Heart right ventricle (tissue), 16 donors: ENCODE measurements around the gene TTC32. TPM values are rescaled to one million over a fixed set of nuclear protein-coding genes. Genes with fewer than 3 reads are reported as not detected.

ENCODE experiments used
- ATAC-seq, 8 donors: fragments of 200-7000 bp; cut with Tn5 transposase; one replicate each; pipeline ENCODE4 v1.9.1; 2020; ENCODE audit warnings: mild to moderate bottlenecking in 8 of 8, moderate library complexity in 8 of 8, moderate number of reproducible peaks in 1 of 8
- DNase-seq, 2 donors: peaks; one replicate each; pipeline ENCODE4 v3.0.0-alpha.2; 2020
- H3K27ac ChIP-seq, 10 donors: fragments of 200-600 bp; sonication (generic) in 2 of 10; one replicate each; pipeline versions ENCODE4 v1.5.0 to v1.8.0; 2020 to 2022; ENCODE audit warnings: mild to moderate bottlenecking in 3 of 10
- H3K27me3 ChIP-seq, 7 donors: fragments of 200-600 bp; one replicate each; pipeline ENCODE4 v1.8.0; 2021 to 2022; ENCODE audit warnings: mild to moderate bottlenecking in 2 of 7
- H3K36me3 ChIP-seq, 9 donors: fragments of 200-600 bp; sonication (generic) in 1 of 9; one replicate each; pipeline versions ENCODE4 v1.5.0 to v1.8.0; 2020 to 2022; ENCODE audit warnings: mild to moderate bottlenecking in 2 of 9
- H3K4me1 ChIP-seq, 9 donors: fragments of 200-600 bp; sonication (generic) in 1 of 9; one replicate each; pipeline versions ENCODE4 v1.5.0 to v1.8.0; 2020 to 2022; ENCODE audit warnings: mild to moderate bottlenecking in 4 of 9
- H3K4me3 ChIP-seq, 10 donors: fragments of 200-600 bp; sonication (generic) in 2 of 10; one replicate each; pipeline versions ENCODE4 v1.5.0 to v1.8.0; 2020 to 2022; ENCODE audit warnings: mild to moderate bottlenecking in 7 of 10, moderate library complexity in 2 of 10
- H3K9me3 ChIP-seq, 11 donors: fragments of 200-600 bp in 10 of 11; sonication (generic) in 2 of 11; one replicate each; pipeline versions ENCODE4 v1.5.0 to v1.8.0; 2013 to 2022; ENCODE audit warnings: mild to moderate bottlenecking in 2 of 11, control low read depth in 1 of 11, moderate library complexity in 1 of 11
- CTCF ChIP-seq, 9 donors: fragments of 200-600 bp; sonication (generic) in 2 of 9; IDR thresholded peaks; one replicate each; pipeline versions ENCODE4 v1.5.0 to v1.8.0; 2021 to 2022; ENCODE audit warnings: antibody characterized with exemption in 9 of 9, mild to moderate bottlenecking in 5 of 9, moderate library complexity in 1 of 9
- WGBS, 2 donors: extraction: QIAGEN DNeasy Blood & Tissue Kit; methylation state at CpG; one replicate each; pipeline ENCODE4 v1.1.7; 2013; ENCODE audit warnings: inconsistent platforms in 1 of 2; 5-methylcytosine and 5-hydroxymethylcytosine counted together
- intact Hi-C, 10 donors: fragments of 100-400 bp; cut with DNase I; formaldehyde crosslinking; loops; one replicate each; pipeline versions ENCODE4 v1.11.1 to v1.14.2; 2022
- polyA plus RNA-seq, 2 donors: library from polyadenylated mRNA; stranded (reverse); fragments of 200-250 nt; gene quantifications; one replicate each; pipeline ENCODE4 v1.2.3, GENCODE V29; 2013
- total RNA-seq, 10 donors: library from RNA; stranded (reverse); fragmentation: NEBNext Ultra II Directional in 3 of 10; extraction: Animal tissue kit (Norgen Biotek cat#: 25700) in 3 of 10; gene quantifications; one replicate each; pipeline versions ENCODE4 v1.2.1 to v1.2.4, GENCODE V29; 2021 to 2023
- donor health status: Arrhythmogenic right ventricular cardiomyopathy.
- donor health status: ischemic (EF 13 %, LVEDD 7.1; RV severe dilation, severe dysfunction).
- donor health status: healthy with polysubstance abuse.
- donor health status: DM: no; HTN: yes; CAD: no.
- donor health status: DM: no; HTN: no; CAD: no.
- donor health status: ischemic (EF 25% LVEDD 6.9; RV normal size, moderate dysfunction).
- donor health status: ischemic (EF 25% LVEDD 5.7; RV mildly dilated, moderate dysfunction).
- donor health status: healthy.
- donor health status: DM: yes; HTN: yes; CAD: no.
- donor health status: Ischemic cardiomyopathy.
- donor health status: ischemic (EF 35%, LVEDD 5.7; RV mildly dilated, moderate dysfunction).
- donor health status: nonischemic (EF 11% LVEDD 7.7; RV severe dilation, severe dysfunction).
- donor health status: DM: yes; HTN: yes; CAD: no.
- donor health status: PGD.
- donor health status: ischemic (EF 29% LVEDD 5.4; RV normal size, mild dysfunction).
- donor health status: nonischemic (EF 23%, LVEDD 6.1; RV moderate dilation, normal function).

The TTC32 gene
- total and polyA plus RNA-seq, 12 donors, result 3.4 to 27.7 (median 6.4) TPM

GRCh38 chr2:19876751-19877150 is 25.0 kb downstream of the TTC32 start:
- no peak for ATAC-seq
- 49 to 58% methylated on average over 4 of the region's 4 CpGs for WGBS, 2 donors
- no peaks in the 10 kb centered on the region for H3K9me3 ChIP-seq
- DNase-seq, result no peak
- TF ChIP-seq CTCF (IDR thresholded peaks at IDR 0.05), result no peak
- no peaks in the 10 kb centered on the region for H3K27me3 ChIP-seq
- no peak overlapping the region for H3K4me3 ChIP-seq
- H3K36me3 ChIP-seq, result no peaks in the 10 kb centered on the region
- H3K27ac ChIP-seq, result no peak overlapping the region
- H3K4me1 ChIP-seq, result no peaks in the 10 kb centered on the region
- intact Hi-C loops, result no loop called here

DNA sequence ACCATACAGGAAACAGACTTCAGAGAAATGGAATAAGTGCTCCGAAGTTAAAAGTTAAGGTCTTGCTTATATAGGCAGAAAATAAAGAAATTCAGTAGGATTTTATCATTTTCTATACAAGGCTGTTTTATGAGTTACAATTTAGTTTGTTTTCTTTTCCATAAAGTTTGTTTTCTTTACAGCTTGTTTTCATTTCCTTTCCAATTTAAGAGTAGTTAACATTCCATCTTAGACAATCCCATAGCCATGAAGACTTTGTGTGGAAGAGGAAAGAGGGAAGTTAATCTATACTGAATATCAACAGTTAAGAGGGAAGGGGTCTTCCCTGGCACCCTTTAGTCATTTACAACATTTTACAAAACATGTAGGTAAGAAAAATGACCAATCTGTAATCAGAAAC is 26.5 kb downstream of the TTC32 start:
- 77 to 81% methylated on average over 1 of the region's 1 CpG for WGBS, 2 donors
- Histone ChIP-seq H3K27me3 (no peaks in the 10 kb centered on the region), H3K9me3 (no peaks in the 10 kb centered on the region), H3K4me3 (no peak overlapping the region), H3K27ac (no peak overlapping the region), H3K36me3 (no peaks in the 10 kb centered on the region), H3K4me1 (no peaks in the 10 kb centered on the region)
- intact Hi-C loops, result no loop called here
- ATAC-seq (no peak), DNase-seq (no peak)
- no peak for TF ChIP-seq CTCF (IDR thresholded peaks at IDR 0.05)

- Histone ChIP-seq H3K27ac (no peak overlapping the region), H3K27me3 (no peaks in the 10 kb centered on the region), H3K9me3 (no peaks in the 10 kb centered on the region), H3K4me1 (no peaks in the 10 kb centered on the region), H3K36me3 (no peaks in the 10 kb centered on the region), H3K4me3 (no peak overlapping the region)
- ATAC-seq (no peak), DNase-seq (no peak)
- 90 to 92% methylated on average over 3 of the region's 3 CpGs for WGBS, 2 donors
- no peak for TF ChIP-seq CTCF (IDR thresholded peaks at IDR 0.05)
- intact Hi-C loops, result no loop called here
These were observed 27.1 kb downstream of the TTC32 start for GRCh38 chr2:19874726-19875125.

DNA sequence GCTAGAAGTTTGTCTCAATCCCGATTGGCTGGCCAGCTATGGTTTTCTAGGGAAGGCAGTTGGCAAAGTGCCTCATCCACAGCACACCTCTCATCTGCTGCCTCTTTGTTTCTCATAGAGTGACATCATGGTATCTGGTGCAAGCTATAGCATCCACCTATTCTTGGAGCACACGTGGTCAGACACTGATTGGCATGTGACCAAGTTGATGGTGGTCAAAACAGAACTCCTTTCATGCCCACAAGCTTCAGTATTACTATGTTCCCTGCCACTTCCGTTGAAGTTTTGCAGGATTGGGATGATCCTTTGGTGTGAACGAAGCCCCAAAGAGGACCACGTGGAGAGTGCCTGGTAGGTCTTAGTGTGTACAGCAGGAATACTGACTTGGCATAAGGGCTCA is 28.8 kb downstream of the TTC32 start:
- no peak for TF ChIP-seq CTCF (IDR thresholded peaks at IDR 0.05)
- Histone ChIP-seq H3K4me1 (peaks cover 0 to 14% (median 4%) of the 10 kb centered on the region in 9 donors), H3K9me3 (no peaks in the 10 kb centered on the region), H3K4me3 (no peak overlapping the region), H3K27ac (no peak overlapping the region), H3K27me3 (peaks cover 0 to 7% (median 0%) of the 10 kb centered on the region in 7 donors), H3K36me3 (no peaks in the 10 kb centered on the region)
- ATAC-seq (no peak), DNase-seq (no peak)
- intact Hi-C loops, result no loop called here
- WGBS, 2 donors, result 83 to 86% methylated on average over 5 of the region's 5 CpGs
